Measurements from ENCODE around the gene MYCBP2. TPM values are rescaled to one million over a fixed set of nuclear protein-coding genes. Genes with fewer than 3 reads are reported as not detected.

The MYCBP2 gene
- total RNA-seq, 1 donor from 2014 or later = 58.4 TPM

GRCh38 chr13:77079902-77080413 lies 246.9 kb downstream of the MYCBP2 start:
- no peak overlapping the region for H3K27ac Mint-ChIP-seq

GRCh38 chr13:77067519-77067918 lies 259.4 kb downstream of the MYCBP2 start:
- H3K36me3 Mint-ChIP-seq (ENCODE audit: insufficient read depth) = peaks cover 16% of the 10 kb centered on the region
- DNase-seq (ENCODE audit: low spot score, unreplicated experiment) = no peak
- H3K4me1 Mint-ChIP-seq (ENCODE audit: low read depth) = no peaks in the 10 kb centered on the region
- no peak for TF ChIP-seq CTCF (IDR thresholded peaks at IDR 0.05; ENCODE audit: unreplicated experiment)
- no peaks in the 10 kb centered on the region for H3K9me3 Mint-ChIP-seq (ENCODE audit: low read depth)
- H3K27ac Mint-ChIP-seq = no peak overlapping the region
- no peak overlapping the region for H3K4me3 Mint-ChIP-seq (ENCODE audit: low read depth)
- no peaks in the 10 kb centered on the region for H3K27me3 Mint-ChIP-seq

More at GRCh38 chr13:77079902-77080413, 246.9 kb downstream of the MYCBP2 start:
- no peak for TF ChIP-seq CTCF (IDR thresholded peaks at IDR 0.05; ENCODE audit: unreplicated experiment)
- DNase-seq (ENCODE audit: low spot score, unreplicated experiment) = no peak
- H3K4me1 Mint-ChIP-seq (ENCODE audit: low read depth) = no peaks in the 10 kb centered on the region
- H3K36me3 Mint-ChIP-seq (ENCODE audit: insufficient read depth) = peaks cover 17% of the 10 kb centered on the region
- no peaks in the 10 kb centered on the region for H3K9me3 Mint-ChIP-seq (ENCODE audit: low read depth)
- no peak overlapping the region for H3K4me3 Mint-ChIP-seq (ENCODE audit: low read depth)
- no peaks in the 10 kb centered on the region for H3K27me3 Mint-ChIP-seq

- Mint-ChIP-seq H3K27ac (peak overlapping the region; percentile 75), H3K4me1 (ENCODE audit: low read depth) (peaks cover 4% of the 10 kb centered on the region)
Measured at GRCh38 chr13:77065461-77066147, 261.3 kb downstream of the MYCBP2 start.

GRCh38 chr13:77062097-77062496 lies 264.8 kb downstream of the MYCBP2 start:
- H3K27ac Mint-ChIP-seq = no peak overlapping the region
- H3K9me3 Mint-ChIP-seq (ENCODE audit: low read depth) = no peaks in the 10 kb centered on the region
- DNase-seq (ENCODE audit: low spot score, unreplicated experiment) = no peak
- peaks cover 4% of the 10 kb centered on the region for H3K4me1 Mint-ChIP-seq (ENCODE audit: low read depth)
- H3K27me3 Mint-ChIP-seq = no peaks in the 10 kb centered on the region
- no peak overlapping the region for H3K4me3 Mint-ChIP-seq (ENCODE audit: low read depth)
- H3K36me3 Mint-ChIP-seq (ENCODE audit: insufficient read depth) = peaks cover 21% of the 10 kb centered on the region
- TF ChIP-seq CTCF (IDR thresholded peaks at IDR 0.05; ENCODE audit: unreplicated experiment) = no peak

More at GRCh38 chr13:77065461-77066147, 261.3 kb downstream of the MYCBP2 start:
- TF ChIP-seq CTCF (IDR thresholded peaks at IDR 0.05; ENCODE audit: unreplicated experiment) = no peak
- Mint-ChIP-seq H3K36me3 (ENCODE audit: insufficient read depth) (peaks cover 21% of the 10 kb centered on the region), H3K9me3 (ENCODE audit: low read depth) (no peaks in the 10 kb centered on the region), H3K4me3 (ENCODE audit: low read depth) (no peak overlapping the region), H3K27me3 (no peaks in the 10 kb centered on the region)
- DNase-seq (ENCODE audit: low spot score, unreplicated experiment) = no peak

- Mint-ChIP-seq H3K27me3 (no peaks in the 10 kb centered on the region), H3K4me1 (ENCODE audit: low read depth) (peaks cover 7% of the 10 kb centered on the region), H3K9me3 (ENCODE audit: low read depth) (no peaks in the 10 kb centered on the region), H3K36me3 (ENCODE audit: insufficient read depth) (peaks cover 25% of the 10 kb centered on the region), H3K4me3 (ENCODE audit: low read depth) (no peak overlapping the region), H3K27ac (no peak overlapping the region)
- DNase-seq (ENCODE audit: low spot score, unreplicated experiment) = no peak
- TF ChIP-seq CTCF (IDR thresholded peaks at IDR 0.05; ENCODE audit: unreplicated experiment) = no peak
Measured at GRCh38 chr13:77061362-77061761, 265.5 kb downstream of the MYCBP2 start.

All from progenitor cell of endocrine pancreas (in vitro differentiated cells).